HG03460 (cell line): Measurements from ENCODE around the gene MYH13.

Source experiments
- ATAC-seq: cut with Tn5 transposase; IDR thresholded peaks from one replicate; pipeline ENCODE4 v1.9.1; 2021; ENCODE audit not compliant: unreplicated experiment

The MYH13 gene

DNA sequence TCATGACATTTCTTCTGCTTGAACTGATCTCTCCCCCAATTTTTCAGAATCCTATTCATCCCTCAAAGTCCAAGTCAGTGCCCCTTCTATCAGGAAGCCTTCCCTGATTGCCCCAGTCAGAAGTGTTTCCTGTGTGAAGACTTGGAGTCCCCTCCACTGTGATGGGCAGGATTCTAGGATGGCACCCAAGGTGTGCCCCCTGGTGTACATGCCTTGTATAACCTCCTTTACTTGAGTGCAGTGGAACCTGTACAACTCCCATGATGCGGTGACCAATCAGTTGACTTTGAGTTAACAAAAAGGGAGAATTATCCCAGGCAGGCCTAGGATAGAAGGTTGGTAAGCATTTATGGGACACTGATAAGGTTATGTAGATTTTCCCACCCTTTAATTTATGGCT, 23.4 kb downstream of the MYH13 start:
- ATAC-seq = no peak

DNA sequence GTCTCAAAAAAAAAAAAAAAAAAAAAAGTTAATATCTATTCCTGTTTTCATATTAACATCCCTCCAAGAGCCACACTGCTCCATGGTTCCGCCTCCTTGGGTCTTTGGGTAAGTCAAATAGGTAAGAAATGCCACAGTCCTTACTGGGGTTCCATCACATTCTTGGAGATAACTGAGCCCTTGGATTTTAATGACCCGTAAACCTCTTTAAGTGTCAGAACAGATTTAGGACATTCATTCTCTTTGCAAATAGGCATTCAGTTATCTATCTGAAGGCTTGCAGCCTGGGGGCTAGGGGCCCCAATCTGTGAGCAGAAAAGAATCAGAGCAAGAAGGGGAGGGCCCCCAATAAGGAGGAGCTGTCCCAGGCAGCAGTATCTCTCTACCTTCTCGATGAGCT, 28.0 kb downstream of the MYH13 start:
- no peak for ATAC-seq

DNA sequence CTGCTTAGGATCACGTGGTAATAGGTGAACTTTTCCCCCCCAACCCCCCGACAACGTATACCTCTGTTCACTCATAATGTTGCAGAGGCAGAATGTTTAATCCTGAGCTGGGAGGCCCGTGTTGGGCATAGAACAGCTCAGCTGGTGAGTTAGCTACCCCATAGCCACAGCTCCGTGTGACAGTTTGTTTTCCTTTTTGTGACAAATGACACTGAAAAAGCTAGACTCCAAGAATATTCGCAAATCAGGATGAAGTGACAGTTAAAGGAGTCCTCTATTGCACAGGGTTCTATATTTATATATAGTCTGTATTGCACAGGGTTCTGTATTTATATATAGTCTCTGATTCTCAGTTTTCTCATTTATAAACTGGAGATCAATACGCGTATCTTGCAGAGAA, 33.8 kb downstream of the MYH13 start:
- ATAC-seq = no peak

DNA sequence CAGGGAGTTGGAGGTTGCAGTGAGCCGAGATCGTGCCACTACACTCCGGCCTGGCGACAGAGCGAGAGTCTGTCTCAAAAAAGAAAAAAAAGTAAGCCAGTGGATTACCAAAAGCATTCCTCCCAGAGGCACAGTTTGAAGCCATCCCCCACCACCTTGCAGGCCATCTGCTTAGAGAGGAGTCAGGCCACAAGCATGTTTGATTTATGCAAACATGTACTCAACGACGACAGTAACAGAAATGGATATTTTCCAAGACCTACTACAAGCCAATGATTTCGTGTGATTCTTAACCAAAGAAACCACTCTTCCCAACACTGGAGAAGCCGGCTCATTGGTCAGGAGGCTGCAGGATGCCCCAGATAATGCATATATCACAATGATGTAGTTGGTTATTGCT, 34.8 kb downstream of the MYH13 start:
- no peak for ATAC-seq

DNA sequence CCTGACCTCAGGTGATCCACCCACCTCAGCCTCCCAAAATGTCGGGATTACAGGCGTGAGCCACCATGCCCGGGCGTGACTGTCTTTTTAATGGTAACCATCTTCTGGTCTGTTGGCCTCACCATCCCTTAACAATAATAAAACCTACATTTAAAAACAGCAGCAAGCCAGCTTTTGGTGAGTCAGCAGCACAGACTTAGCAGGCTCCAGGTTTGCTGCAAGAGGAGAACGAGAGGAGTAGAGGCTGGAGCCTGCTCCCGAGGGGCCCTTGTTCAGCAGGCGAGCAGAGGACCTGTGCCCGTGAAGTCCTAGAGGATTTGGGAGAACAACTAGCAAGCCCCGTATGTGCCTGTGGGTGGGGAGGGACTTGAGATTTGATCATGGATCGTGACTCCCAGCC, 35.7 kb downstream of the MYH13 start:
- ATAC-seq = no peak

DNA sequence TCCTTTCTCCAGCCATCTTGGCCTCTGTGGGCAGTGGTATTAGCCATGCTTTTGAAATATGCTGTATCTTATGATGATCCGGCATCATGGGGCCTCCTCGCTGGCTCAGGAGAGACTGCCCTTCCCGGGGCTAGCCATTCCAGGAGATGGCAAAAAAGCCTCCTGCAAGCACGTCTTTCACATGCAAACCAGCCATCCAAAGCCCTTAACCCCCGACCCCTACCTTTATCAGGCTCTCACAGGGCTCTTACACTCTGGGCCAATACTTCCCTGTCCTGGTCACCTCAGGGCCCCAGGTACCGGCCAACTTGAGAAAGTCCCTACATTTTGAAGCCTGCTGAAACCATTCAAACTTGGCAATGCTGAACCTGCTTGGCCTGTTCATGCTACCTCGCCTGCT, 36.4 kb downstream of the MYH13 start:
- no peak for ATAC-seq

DNA sequence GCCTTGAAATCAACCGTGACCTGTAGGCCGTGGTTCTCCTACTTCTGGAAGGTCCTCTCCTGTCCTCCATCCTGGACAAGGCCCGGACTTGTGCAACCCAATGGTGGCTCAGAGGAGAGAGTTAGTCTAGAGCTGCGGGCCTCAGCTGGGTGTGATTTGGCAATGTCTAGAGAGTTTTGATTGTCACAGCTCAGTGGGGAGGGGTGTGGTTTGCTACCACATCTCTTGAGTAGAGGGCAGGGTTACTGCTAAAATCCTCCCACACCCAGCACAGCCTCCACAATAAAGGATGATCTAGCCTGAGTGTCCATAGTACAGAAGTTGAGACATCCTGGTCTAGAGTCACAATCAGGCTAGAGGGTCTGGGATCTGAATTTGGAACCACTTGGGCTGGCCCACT, 40.3 kb downstream of the MYH13 start:
- ATAC-seq = no peak

DNA sequence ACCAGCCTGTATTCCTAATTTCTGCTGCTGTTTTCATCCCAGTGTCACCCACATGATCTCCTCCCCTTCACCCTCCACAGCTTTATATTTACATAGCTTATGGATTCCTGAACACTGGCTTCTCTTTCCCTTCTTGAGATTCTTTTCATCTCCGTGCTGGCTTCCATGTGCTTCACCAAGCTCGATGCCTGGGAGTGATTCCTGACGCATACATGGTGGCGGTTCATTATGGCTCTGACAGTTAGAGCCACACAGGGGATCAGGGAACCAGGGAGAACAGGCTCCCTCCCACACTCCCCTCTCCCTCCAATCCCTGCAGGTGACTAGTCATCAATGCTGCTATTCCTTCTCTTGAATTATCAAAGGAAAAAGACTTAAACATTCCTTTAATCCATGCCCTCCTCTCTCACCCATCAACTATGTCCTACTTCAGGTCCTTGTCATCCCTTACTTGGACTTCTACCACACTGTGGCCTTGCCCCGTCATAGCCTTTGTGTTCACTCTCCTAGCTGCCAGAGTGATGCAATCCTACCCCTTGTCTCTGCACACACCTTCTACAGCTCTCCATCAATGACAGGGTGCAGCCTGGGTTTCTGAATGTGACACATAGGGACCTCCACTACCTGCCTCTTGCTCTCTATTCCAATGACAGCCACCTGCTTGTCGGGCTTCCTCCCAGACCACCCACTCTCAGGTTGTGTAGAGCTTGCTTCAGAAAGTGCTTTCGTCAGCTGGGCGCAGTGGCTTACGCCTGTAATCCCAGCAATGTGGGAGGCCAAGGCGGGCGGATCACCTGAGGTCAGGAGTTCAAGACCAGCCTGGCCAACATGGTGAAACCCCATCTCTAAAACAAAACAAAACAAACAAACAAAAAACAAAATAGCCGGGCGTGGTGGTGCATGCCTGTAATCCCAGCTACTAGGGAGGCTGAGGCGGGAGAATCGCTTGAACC, 43.6 kb downstream of the MYH13 start:
- no peak for ATAC-seq

DNA sequence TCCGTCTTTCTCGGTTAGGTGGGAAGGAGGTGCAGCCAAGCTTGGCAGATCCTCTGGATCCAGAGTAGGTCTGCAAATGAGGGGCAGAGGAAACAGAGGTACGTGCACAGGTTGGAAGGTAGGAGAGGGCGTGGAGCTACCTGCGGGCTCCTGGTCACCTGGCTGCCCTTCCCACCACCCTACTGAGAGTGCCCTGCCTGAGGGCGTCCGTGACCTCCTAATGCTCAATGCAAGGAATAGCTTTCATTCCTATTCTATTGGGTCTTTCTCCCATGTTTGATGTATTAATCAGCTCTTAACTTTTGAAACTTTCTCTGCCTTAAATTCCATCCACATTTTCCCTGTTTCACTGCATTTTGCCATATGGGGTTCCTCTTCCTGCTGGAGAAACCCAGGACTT, 44.6 kb downstream of the MYH13 start:
- no peak for ATAC-seq

DNA sequence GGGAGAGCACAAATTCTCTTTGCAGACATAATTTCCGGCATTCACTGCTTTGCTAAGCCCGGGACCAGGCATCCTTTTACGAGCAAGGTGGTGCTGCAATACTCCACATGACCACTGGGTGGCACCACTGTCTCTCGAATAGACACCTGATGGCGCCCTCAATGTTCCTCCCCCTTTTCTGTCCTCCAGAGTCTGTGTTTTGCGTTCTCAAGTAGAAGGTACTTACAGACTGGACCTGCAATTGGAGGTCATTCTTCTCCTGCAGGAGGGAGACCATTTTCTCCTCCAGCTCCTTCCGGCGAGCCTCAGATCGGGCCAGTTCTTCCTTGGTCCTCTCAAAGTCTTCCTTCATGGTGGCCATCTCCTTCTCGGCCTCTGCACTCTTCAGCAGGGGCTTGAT, 45.2 kb downstream of the MYH13 start:
- ATAC-seq = no peak

DNA sequence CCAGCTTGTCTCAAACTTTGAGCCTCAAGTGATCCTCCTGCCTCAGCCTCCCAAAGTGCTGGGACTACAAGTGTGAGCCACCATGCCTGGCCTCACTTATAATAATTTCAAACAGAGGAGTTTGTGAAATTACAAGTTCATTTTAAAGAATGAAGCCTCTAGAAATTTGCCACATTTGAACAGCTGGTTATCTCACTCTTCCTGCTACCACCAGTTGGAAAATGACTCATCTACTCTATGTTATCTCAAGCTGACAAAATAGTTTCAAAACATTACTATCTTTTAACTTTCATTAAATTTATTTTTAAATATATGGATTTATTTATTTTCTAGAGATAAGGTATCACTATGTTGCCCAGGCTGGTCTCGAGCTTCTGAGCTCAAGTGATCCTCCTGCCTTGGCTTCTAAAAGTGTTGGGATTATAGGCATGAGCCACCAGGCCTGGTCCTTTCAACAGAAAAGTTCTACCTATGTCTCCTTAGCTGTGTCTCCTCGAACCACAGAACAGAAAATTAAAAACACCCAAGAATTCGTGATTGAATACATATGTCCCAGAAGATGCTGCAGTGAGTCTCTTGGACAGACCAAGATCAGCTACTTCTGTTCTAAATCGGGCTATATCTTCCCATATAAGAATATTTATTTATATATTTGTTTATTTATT, 47.6 kb downstream of the MYH13 start:
- ATAC-seq = no peak

DNA sequence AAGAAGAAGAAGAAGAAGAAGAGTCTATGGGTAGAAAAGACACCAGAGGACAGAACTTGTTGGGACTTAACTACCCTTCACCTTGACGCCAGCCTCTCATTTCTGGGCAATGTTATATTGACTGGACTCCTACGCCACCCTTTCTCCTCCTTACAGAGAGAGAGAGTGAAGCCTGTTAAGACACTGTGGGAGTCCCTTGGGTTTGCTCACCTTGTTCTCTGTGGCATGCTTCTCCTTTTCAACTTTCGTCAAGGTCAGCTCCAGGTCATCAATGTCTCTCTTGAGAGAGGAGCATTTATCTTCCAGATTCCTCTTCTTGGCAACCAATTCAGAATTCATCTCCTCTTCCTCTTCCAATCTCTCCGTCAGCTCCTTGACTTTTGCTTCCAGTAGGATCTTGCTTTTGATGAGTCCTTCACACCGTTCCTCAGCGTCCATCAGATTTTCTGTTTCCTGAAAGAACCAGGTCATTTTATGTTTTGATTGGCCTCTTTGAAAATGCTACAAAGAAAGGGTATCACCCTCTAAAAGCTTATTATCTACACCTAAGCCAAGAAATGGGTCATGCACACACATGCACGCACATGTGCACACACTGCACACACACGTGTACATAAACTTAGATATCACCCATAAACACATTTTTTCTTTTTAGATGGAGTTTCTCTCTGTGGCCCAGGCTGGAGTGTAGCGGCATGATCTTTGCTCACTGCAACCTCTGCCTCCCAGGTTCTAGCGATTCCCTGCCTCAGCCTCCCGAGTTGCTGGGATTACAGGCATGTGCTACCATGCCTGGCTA, 48.8 kb downstream of the MYH13 start:
- no peak for ATAC-seq

DNA sequence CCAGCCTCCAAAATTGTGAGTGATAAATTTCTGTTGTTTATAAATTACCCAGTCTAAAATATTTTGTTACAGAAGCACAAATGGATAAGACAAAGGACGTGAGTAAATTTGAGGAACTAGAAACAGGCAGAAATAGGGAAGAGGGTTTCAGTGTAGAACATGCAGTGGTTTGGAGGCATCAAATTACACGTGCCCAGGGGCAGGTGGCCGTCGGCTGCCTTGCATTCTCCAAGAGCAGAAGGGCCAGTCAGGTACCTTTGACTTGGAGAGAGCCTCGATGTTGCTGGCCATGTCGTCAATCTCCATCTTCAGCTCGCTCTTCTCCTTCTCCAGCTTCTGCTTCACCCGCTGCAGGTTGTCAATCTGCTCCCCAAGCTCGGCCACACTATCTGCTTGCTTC, 54.3 kb downstream of the MYH13 start:
- no peak for ATAC-seq

DNA sequence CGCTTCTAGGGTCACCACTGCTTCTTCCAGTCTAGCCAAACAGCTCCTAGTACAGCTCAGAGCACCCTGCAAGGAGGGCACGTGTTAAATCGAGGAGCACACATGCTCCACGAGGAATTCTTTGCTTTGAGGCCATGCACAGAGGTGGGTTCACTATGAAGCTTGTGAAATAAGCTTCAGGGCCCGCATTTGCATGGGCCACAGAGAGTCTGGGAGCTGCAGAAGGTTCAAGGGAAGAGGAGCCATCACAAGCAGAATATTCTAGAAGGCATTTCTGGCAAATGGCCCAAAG, 55.3 kb downstream of the MYH13 start:
- ATAC-seq = no peak

DNA sequence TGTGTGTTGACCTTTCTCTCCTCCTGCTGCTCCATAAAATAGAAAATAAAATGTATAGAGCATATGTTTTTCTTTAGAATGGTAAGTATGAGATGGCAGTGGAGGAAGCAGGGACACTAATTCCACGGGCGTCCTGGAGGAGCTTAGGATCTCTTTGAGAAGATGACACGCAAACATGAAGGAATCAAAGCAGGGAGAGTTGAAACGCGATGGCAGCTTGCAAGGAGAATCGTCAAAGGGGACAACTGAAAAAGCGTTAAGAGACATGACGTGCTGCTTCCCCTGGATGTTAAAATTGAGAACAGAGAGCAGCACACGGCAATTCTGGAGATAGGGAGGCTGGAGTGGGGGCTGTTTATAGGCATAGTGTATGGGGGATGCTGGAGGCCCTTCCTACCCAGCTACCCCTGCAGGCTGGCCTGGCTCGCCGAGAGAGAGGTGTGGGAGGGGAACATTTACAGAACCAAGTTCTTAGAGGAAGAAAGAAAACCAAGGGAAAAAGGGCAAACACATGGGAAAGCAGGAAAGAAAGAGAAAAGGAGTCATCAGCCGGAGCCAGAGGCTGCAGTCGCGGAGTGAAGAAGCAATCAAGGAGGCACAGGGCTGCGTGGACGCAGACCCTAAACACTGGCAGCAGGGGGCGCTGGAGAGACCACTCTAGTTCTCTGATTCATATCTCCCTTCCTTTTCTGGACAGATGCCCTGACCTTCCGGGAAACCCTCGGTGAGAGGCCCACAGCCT, 55.8 kb downstream of the MYH13 start:
- no peak for ATAC-seq

DNA sequence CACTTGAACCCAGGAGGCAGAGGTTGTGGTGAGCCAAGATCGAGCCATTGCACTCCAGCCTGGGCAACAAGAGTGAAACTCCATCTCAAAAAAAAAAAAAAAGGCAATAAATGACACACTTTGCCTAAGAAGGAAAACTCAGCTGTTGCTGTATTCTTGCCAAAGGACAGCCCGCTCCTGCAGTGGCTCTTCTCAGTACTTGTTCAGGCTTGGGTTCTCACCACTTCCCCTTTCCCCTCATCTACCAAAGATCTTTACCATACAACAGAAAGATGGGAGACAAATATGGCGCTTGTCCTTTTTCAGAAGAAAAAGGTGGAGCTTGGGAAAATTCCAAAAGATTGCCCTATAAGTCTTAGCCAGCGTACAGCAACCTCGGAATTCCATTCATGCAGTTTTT, 58.5 kb downstream of the MYH13 start:
- no peak for ATAC-seq

DNA sequence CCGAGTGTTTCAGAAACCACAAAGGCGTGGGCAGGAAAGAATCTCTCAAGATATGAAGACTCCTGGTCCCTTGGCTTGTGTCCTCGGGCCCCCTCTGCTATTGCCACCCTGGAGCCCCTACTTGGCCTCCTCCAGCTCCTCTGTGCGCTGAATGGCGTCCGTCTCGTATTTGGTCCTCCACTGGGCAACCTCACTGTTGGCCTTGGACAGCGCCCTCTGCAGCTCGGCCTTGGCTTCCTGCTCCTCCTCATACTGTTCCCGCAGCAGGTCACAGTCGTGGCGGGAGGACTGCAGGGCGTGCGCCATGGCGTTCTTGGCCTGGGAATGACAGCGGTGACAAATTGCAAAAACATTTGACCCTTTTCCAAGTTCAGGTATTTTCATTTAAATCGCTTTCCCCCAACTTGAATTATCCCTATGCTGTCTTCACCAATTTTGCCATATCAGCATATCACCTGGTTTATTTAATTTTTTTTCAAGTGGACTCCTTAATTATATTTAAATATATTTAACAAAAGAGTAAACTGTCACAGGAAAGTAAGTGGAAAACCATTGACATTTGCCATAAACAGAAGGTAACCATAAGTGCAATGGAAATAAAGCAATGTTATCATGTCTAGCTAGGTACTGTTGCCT, 59.7 kb downstream of the MYH13 start:
- ATAC-seq = no peak

DNA sequence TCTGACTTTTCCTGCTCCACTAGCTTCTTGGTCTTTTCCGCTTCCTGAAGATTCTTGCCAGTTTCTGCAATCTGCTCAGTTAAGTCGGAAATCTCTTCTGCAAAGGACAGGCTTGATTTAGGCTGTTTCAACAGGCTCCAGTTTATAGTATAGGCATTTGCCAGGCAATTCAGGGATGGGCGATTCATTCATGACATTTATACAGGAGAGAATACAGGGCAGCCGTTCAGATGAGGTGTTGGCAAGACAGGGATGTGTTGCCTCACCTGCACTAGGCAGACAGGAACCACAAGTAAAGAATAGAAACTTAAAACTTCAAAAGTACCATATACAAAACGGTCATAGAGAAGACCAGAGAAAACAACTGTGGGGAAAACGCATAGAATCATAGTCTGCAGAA, 61.7 kb downstream of the MYH13 start:
- ATAC-seq = no peak

DNA sequence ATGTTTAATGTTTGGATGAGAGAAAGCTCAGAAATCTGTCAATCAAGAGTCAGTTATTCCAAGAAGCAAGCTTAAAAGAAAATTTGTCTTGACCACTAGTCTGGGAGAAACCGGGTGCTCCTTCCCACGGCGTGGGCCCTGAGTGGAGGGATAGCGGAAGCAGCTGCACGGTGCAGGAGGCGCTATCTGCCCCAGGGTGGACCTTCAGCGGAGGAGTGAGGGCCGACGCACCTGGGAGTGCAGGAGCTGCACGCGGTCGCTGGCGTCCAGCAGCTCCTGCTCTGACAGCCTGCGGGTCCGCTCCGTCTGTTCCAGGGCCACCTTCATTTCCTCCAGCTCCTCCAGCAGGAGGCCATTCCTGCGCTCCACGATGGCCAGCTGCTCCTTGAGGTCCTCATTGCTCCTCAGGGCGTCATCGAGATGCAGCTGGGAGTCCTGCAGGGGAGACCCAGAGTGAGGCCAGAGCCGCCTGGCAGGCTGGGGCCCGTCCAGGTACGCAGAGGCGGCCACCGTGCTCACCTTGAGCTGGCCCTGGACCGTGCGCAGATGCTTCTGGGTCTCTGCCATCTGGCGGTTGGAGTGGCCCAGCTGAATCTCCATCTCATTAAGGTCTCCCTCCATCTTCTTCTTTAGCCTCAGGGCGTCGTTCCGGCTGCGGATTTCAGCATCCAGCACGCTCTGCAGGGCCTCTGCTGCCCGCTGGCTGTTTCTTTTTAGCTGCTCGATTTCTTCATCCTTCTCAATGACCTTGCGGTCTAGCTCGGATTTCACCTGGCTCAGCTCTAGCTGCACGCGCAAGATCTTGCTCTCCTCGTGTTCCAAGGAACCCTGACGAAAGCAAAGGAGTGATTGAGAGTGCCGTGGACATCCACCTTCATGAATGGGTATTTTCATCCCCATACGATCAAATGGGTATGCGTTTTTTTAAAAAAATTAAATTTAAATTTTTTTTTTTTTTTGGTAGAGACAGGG, 63.5 kb downstream of the MYH13 start:
- ATAC-seq = no peak

DNA sequence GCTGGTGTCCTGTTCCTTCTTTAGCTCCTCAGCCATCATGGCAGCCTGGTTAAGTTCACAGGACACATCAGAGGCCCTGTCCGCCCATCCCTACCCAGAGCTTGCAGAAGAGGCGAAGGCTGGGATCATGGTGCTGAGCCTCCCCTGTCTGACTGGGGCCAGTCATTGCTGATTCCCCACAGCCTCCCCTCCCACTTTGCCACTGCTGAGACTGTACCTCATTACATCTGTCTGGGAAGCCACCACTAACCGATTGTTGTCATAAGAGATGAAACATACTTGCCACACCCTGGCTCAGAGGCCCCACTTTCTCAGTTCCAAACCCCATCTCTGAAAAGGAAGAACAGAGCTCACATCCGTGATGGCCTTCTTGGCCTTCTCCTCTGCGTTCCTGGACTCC, 66.2 kb downstream of the MYH13 start:
- ATAC-seq = no peak
